ENCODE results near the gene OR2A5.
"Not testable (repeated sequence)": the region's sequence is repeated elsewhere in the genome, so short reads cannot be mapped to it uniquely, and the experiment has no call there.

OR2A5 gene, protein sequence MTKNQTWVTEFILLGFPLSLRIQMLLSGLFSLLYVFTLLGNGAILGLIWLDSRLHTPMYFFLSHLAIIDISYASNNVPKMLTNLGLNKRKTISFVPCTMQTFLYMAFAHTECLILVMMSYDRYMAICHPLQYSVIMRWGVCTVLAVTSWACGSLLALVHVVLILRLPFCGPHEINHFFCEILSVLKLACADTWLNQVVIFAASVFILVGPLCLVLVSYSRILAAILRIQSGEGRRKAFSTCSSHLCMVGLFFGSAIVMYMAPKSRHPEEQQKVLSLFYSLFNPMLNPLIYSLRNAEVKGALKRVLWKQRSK

DNA sequence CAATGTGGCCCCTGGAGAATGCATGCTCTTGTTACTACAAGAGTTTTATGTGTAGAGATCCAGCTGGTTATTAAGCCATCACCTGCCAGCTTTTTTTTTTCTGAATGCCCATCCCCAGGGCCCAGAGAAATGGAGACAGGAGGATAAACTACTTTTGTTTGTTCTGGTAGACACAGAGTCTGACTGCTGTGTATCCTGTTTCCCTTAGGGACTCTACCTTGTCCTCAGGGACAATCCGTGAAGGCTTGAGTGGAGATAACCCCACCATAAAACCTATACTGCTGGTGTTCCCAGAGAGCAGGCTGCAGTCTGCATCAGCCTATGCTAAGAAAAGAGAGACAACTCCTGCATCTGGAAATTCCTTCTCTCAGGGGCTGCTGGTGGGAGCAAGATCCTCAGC is at the start of gene OR2A5:
TSS of gene OR2A5 (plus strand) at position 301 of the 400 bp plus-strand sequence. CDS start 1,454 bp downstream, outside the sequence.
- H3K4me1 ChIP-seq (ENCODE audit: control insufficient read depth, insufficient read depth, low read length): no peaks in the 10 kb centered on the region
- no peaks in the 10 kb centered on the region for H3K9me3 ChIP-seq (ENCODE audit: control insufficient read depth, insufficient read depth, low read length)
- no peak for DNase-seq (ENCODE audit: low read depth, low spot score)
- no peak within 1 kb of the TSS for H3K4me3 ChIP-seq (ENCODE audit: low read length)
- WGBS (ENCODE audit: insufficient coverage, insufficient read length): no CpG with 5 or more reads among the region's 1 CpG
- H3K27me3 ChIP-seq (ENCODE audit: control insufficient read depth, insufficient read depth, low read length): no peaks in the 10 kb centered on the region
- H3K27ac ChIP-seq (ENCODE audit: low read length): no peak within 1 kb of the TSS
- no peaks in the 10 kb centered on the region for H3K36me3 ChIP-seq (ENCODE audit: control insufficient read depth, insufficient read depth, low read length)

DNA sequence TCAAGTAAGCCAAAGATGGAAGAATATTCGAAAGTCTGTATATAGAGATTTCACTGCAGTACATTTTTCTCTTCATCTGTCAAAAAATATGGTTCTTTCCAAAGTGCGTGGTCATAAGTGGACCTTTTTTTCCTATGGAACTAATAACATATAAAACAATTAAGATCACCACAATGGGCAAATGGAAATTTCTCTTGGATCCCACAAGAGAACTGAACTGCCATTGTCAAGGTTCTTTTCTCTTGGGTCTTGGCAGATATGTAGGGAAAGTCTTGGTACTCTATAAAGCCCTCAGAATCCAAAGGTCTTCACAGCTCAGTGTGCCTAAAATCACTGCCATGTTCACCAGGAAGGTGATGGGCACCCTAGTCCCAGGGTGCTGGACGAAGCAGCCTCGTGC is 48.7 kb upstream of the OR2A5 start, which contains the start of gene OR6B1:
TSS of gene OR6B1 (plus strand) at position 301 of the 400 bp plus-strand sequence. CDS start 3,677 bp downstream, outside the sequence.
- H3K36me3 ChIP-seq (ENCODE audit: control insufficient read depth, insufficient read depth, low read length): no peaks in the 10 kb centered on the region
- no peaks in the 10 kb centered on the region for H3K9me3 ChIP-seq (ENCODE audit: control insufficient read depth, insufficient read depth, low read length)
- H3K27me3 ChIP-seq (ENCODE audit: control insufficient read depth, insufficient read depth, low read length): no peaks in the 10 kb centered on the region
- no peak for DNase-seq (ENCODE audit: low read depth, low spot score)
- no peak within 1 kb of the TSS for H3K27ac ChIP-seq (ENCODE audit: low read length)
- WGBS (ENCODE audit: insufficient coverage, insufficient read length): no CpG with 5 or more reads among the region's 4 CpGs
- H3K4me3 ChIP-seq (ENCODE audit: low read length): no peak within 1 kb of the TSS
- no peaks in the 10 kb centered on the region for H3K4me1 ChIP-seq (ENCODE audit: control insufficient read depth, insufficient read depth, low read length)

DNA sequence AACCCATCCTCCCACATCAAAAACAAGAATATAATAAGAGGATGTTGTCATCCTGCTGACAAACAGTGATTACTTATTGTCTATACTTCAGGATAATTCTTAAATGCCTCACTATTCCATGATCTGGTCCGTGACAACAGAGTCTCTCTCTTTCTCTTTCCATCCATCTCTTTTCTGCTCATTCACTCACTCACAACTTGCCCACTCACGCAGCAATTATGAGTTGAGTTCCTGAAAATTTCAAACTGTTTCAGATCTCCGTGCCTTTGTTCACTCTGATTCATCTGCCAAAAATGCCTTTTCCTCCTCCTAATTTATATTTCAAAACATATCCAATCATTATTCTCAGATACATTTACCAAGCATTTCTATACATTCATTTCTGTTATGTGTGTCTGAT is 47.2 kb upstream of the OR2A5 start:
- H3K9me3 ChIP-seq (ENCODE audit: control insufficient read depth, insufficient read depth, low read length): no peaks in the 10 kb centered on the region
- no peaks in the 10 kb centered on the region for H3K36me3 ChIP-seq (ENCODE audit: control insufficient read depth, insufficient read depth, low read length)
- no peak overlapping the region for H3K27ac ChIP-seq (ENCODE audit: low read length)
- WGBS (ENCODE audit: insufficient coverage, insufficient read length): no CpG with 5 or more reads among the region's 3 CpGs
- DNase-seq (ENCODE audit: low read depth, low spot score): no peak
- H3K27me3 ChIP-seq (ENCODE audit: control insufficient read depth, insufficient read depth, low read length): no peaks in the 10 kb centered on the region
- no peaks in the 10 kb centered on the region for H3K4me1 ChIP-seq (ENCODE audit: control insufficient read depth, insufficient read depth, low read length)
- H3K4me3 ChIP-seq (ENCODE audit: low read length): no peak overlapping the region

DNA sequence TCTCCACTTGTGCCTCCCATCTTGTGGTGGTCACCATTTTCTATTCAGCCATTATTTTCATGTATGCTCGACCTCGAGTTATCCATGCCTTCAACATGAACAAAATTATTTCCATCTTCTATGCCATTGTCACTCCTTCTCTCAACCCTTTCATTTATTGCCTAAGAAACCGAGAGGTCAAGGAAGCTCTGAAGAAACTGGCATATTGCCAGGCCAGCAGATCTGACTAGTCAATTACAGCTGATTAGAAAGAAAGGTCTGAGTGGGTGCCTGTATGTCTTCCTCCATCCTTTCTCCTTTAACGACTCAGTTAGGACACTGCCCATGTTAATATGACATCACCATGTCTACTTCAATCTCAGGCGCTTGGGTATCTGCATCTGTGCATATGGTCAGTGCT is 44.0 kb upstream of the OR2A5 start:
- Histone ChIP-seq H3K4me1 (ENCODE audit: control insufficient read depth, insufficient read depth, low read length) (no peaks in the 10 kb centered on the region), H3K36me3 (ENCODE audit: control insufficient read depth, insufficient read depth, low read length) (no peaks in the 10 kb centered on the region), H3K9me3 (ENCODE audit: control insufficient read depth, insufficient read depth, low read length) (peaks cover 2% of the 10 kb centered on the region; the same call in 1 of the 2 replicates), H3K27me3 (ENCODE audit: control insufficient read depth, insufficient read depth, low read length) (no peaks in the 10 kb centered on the region), H3K4me3 (ENCODE audit: low read length) (no peak overlapping the region), H3K27ac (ENCODE audit: low read length) (no peak overlapping the region)
- DNase-seq (ENCODE audit: low read depth, low spot score): no peak
- no CpG with 5 or more reads among the region's 5 CpGs for WGBS (ENCODE audit: insufficient coverage, insufficient read length)

DNA sequence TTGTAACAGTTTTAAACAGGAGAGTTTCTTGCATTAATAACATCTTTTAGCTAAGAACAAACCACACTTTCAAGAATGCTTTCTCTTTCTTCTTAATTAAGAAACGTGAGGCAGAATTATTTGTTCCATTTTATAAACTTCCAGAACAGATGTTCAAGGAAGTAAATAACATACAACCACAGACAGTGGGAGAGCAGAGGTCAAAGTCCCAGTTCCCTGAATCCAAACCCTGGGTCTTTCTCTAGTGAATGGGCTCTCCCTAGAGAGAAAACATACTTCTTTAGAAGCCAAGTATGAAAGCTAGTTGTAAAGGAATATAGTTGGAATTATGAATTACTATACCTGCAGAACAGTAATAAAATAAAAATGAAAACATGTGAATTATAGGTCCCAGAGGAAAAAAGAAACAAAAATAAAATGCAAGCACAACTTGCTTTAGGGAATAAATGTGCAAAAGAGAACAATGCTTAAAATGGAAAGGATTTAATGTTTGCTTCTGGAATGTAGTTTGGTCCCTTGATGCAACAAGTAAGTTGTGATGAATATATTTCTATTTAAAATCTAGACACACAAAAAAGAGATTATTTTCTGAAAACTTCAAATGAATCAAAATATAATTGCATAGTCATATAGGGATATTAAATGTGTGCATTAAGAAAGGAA is 42.6 kb upstream of the OR2A5 start:
- H3K9me3 ChIP-seq (ENCODE audit: control insufficient read depth, insufficient read depth, low read length): peaks cover 2% of the 10 kb centered on the region
- H3K4me1 ChIP-seq (ENCODE audit: control insufficient read depth, insufficient read depth, low read length): no peaks in the 10 kb centered on the region
- no CpG with 5 or more reads among the region's 1 CpG for WGBS (ENCODE audit: insufficient coverage, insufficient read length)
- H3K4me3 ChIP-seq (ENCODE audit: low read length): no peak overlapping the region
- no peak for DNase-seq (ENCODE audit: low read depth, low spot score)
- no peaks in the 10 kb centered on the region for H3K36me3 ChIP-seq (ENCODE audit: control insufficient read depth, insufficient read depth, low read length)
- no peaks in the 10 kb centered on the region for H3K27me3 ChIP-seq (ENCODE audit: control insufficient read depth, insufficient read depth, low read length)
- H3K27ac ChIP-seq (ENCODE audit: low read length): no peak overlapping the region

DNA sequence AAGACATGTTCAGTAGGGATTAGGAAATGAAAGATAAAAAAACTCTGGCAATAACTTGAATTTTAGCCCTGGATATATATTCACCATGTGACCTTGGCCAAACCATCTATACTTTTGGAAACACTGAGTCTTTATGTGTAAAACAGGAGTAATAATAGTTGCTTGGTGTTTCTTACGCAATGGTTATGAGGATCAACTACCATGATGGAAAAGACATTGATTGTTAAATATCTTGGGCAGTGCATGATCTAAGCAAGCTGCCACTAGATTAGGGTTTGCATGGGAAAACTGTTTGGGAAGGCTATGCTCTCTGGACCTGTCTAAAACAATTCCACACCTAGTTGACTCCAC is 42.1 kb upstream of the OR2A5 start:
- no CpG with 5 or more reads among the region's 1 CpG for WGBS (ENCODE audit: insufficient coverage, insufficient read length)
- Histone ChIP-seq H3K4me1 (ENCODE audit: control insufficient read depth, insufficient read depth, low read length) (no peaks in the 10 kb centered on the region), H3K36me3 (ENCODE audit: control insufficient read depth, insufficient read depth, low read length) (no peaks in the 10 kb centered on the region), H3K27ac (ENCODE audit: low read length) (no peak overlapping the region), H3K27me3 (ENCODE audit: control insufficient read depth, insufficient read depth, low read length) (no peaks in the 10 kb centered on the region), H3K4me3 (ENCODE audit: low read length) (no peak overlapping the region), H3K9me3 (ENCODE audit: control insufficient read depth, insufficient read depth, low read length) (peaks cover 2% of the 10 kb centered on the region)
- DNase-seq (ENCODE audit: low read depth, low spot score): no peak

DNA sequence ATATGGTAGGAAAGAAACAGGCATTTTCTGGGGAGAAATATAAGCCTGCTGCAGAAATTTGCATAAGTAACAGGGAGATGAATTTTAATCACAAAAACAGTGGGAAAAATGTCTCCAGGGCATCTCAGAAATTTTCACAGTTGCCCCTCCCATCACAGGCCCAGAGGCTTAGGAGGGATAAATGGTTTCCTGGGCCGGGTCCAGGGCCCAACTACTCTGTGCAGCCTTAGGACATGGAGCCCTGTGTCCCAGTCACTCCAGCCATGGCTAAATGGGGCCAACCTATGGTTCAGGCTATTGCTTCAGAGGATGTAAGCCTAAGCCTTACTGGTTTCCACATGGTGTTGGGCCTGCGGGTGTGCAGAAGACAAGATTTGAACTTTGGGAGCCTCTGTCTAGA is 39.4 kb upstream of the OR2A5 start:
- no peaks in the 10 kb centered on the region for H3K4me1 ChIP-seq (ENCODE audit: control insufficient read depth, insufficient read depth, low read length)
- DNase-seq (ENCODE audit: low read depth, low spot score): no peak
- no peak overlapping the region for H3K27ac ChIP-seq (ENCODE audit: low read length)
- WGBS (ENCODE audit: insufficient coverage, insufficient read length): no CpG with 5 or more reads among the region's 2 CpGs
- no peaks in the 10 kb centered on the region for H3K36me3 ChIP-seq (ENCODE audit: control insufficient read depth, insufficient read depth, low read length)
- no peak overlapping the region for H3K4me3 ChIP-seq (ENCODE audit: low read length)
- H3K9me3 ChIP-seq (ENCODE audit: control insufficient read depth, insufficient read depth, low read length): peaks cover 2% of the 10 kb centered on the region
- no peaks in the 10 kb centered on the region for H3K27me3 ChIP-seq (ENCODE audit: control insufficient read depth, insufficient read depth, low read length)

DNA sequence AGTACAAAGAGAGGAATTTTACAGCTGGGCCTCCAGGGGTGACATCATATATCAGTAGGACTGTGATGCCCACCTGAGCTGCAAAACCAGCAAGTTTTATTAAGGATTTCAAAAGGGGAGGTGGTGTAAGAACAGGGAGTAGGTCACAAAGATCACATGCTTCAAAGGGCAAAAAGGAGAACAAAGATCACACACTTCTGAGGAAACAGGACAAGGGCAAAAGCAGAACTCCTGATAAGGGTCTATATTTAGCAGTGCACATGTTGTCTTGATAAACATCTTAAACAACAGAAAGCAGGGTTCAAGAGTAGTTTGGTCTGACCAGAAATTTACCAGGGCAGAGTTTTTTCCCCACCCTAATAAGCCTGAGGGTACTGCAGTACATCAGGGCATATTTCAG is 38.7 kb upstream of the OR2A5 start:
- H3K4me1 ChIP-seq (ENCODE audit: control insufficient read depth, insufficient read depth, low read length); H3K36me3 ChIP-seq (ENCODE audit: control insufficient read depth, insufficient read depth, low read length); H3K27me3 ChIP-seq (ENCODE audit: control insufficient read depth, insufficient read depth, low read length); DNase-seq (ENCODE audit: low read depth, low spot score); H3K9me3 ChIP-seq (ENCODE audit: control insufficient read depth, insufficient read depth, low read length); H3K27ac ChIP-seq (ENCODE audit: low read length); H3K4me3 ChIP-seq (ENCODE audit: low read length): not testable (repeated sequence)

DNA sequence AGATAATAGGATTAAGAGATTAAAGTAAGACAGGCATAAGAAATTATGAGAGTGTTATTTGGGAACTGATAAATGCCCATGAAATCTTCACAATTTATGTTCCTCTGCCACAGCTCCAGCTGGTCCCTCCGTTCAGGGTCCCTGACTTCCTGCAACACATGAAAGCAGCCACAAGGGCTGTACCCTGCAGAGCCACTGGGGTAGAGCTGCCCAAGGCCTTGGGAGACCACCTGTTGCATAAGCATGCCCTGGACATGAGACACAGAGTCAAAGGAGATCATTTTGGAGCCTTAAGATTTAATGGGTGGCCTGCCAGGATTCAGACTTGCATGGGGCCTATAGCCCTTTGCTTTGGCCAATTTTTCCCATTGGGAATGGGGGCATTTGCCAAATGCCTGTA is 37.9 kb upstream of the OR2A5 start:
- DNase-seq (ENCODE audit: low read depth, low spot score); H3K27ac ChIP-seq (ENCODE audit: low read length); H3K36me3 ChIP-seq (ENCODE audit: control insufficient read depth, insufficient read depth, low read length); H3K4me3 ChIP-seq (ENCODE audit: low read length); H3K9me3 ChIP-seq (ENCODE audit: control insufficient read depth, insufficient read depth, low read length); H3K27me3 ChIP-seq (ENCODE audit: control insufficient read depth, insufficient read depth, low read length); H3K4me1 ChIP-seq (ENCODE audit: control insufficient read depth, insufficient read depth, low read length): not testable (repeated sequence)
- no CpG with 5 or more reads among the region's 1 CpG for WGBS (ENCODE audit: insufficient coverage, insufficient read length)

DNA sequence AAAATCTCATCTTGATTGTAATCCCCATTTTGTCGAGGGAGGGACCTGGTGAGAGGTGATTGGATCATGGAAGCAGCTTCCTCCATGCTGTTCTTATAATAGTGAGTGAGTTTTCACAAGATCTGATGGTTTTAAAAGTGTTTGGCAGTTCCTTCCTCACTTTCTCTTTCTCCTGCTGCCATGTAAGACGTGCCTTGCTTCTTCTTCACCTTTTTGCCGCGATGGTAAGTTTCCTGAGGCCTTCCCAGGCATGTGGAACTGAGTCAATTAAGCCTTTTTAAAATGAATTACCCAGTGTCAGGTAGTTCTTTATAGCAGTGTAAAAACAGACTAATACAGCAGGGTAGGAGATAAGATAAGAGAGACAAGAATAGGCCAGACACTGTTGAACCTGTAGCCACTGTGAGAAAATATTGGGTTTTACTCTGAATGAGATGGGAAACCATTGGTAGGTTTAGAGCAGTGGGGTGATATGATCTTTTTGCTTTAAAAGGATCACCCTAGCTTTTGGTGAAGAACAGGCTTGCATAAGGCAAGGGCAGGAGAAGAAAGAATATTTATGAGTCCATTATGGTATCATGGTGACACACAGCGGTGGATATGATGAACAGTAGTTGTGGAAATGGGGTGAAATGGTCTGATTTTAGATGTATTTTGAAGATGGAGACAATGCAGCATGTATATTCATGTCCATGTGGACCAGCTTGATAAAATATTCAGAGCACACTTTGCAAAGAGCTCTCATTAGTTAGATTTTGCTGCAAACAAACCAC is 37.1 kb upstream of the OR2A5 start:
- Histone ChIP-seq H3K36me3 (ENCODE audit: control insufficient read depth, insufficient read depth, low read length) (no peaks in the 10 kb centered on the region), H3K27ac (ENCODE audit: low read length) (no peak overlapping the region), H3K4me1 (ENCODE audit: control insufficient read depth, insufficient read depth, low read length) (no peaks in the 10 kb centered on the region), H3K4me3 (ENCODE audit: low read length) (no peak overlapping the region), H3K27me3 (ENCODE audit: control insufficient read depth, insufficient read depth, low read length) (no peaks in the 10 kb centered on the region), H3K9me3 (ENCODE audit: control insufficient read depth, insufficient read depth, low read length) (peaks cover 2% of the 10 kb centered on the region)
- no peak for DNase-seq (ENCODE audit: low read depth, low spot score)
- WGBS (ENCODE audit: insufficient coverage, insufficient read length): no CpG with 5 or more reads among the region's 5 CpGs
